Measurements from ENCODE around the gene OTUB1.

DNA sequence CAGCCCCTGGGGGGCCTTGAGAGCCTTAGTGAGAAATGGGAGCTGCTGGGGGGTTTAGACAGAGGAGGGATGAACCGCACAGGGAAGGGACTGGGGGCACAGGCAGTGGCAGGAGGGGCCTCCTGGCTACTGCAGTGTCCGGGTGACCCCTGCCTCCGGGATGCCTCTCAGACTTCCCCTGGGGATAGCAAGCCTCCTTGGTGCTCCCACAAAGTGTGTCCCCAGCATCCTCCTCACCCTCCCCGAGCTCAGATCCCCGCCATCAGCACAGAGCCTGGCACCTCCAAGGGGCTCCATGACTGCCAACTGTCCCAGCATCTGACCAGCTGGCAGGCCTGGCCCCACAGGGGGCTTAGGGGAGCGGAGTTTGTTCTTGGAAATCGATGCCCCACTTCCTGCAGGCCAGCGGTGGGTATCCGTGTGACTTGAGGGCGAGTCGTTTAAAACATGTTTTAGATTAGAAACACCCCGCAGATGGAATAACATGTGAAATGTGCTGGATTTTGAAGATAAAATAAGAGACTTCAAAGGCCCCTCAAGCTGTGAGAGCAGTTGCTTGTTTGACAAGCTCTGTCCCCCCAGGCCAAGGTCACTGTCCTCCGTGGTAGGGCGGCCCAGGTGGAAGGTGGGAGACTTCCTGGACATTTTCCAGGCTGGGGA, 36.0 kb downstream of the OTUB1 start:
- no peak for TF ChIP-seq SIN3A (IDR thresholded peaks at IDR 0.05; ENCODE audit: borderline replicate concordance, insufficient read depth, low read length)
- TF ChIP-seq, protein P1, sequence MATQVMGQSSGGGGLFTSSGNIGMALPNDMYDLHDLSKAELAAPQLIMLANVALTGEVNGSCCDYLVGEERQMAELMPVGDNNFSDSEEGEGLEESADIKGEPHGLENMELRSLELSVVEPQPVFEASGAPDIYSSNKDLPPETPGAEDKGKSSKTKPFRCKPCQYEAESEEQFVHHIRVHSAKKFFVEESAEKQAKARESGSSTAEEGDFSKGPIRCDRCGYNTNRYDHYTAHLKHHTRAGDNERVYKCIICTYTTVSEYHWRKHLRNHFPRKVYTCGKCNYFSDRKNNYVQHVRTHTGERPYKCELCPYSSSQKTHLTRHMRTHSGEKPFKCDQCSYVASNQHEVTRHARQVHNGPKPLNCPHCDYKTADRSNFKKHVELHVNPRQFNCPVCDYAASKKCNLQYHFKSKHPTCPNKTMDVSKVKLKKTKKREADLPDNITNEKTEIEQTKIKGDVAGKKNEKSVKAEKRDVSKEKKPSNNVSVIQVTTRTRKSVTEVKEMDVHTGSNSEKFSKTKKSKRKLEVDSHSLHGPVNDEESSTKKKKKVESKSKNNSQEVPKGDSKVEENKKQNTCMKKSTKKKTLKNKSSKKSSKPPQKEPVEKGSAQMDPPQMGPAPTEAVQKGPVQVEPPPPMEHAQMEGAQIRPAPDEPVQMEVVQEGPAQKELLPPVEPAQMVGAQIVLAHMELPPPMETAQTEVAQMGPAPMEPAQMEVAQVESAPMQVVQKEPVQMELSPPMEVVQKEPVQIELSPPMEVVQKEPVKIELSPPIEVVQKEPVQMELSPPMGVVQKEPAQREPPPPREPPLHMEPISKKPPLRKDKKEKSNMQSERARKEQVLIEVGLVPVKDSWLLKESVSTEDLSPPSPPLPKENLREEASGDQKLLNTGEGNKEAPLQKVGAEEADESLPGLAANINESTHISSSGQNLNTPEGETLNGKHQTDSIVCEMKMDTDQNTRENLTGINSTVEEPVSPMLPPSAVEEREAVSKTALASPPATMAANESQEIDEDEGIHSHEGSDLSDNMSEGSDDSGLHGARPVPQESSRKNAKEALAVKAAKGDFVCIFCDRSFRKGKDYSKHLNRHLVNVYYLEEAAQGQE (IDR thresholded peaks at IDR 0.05; ENCODE audit: insufficient read depth in 1 of 2, low read depth in 2 of 2, low read length in 2 of 2): no peak
- no peak for TF ChIP-seq POLR2AphosphoS5 (IDR thresholded peaks at IDR 0.05; ENCODE audit: low read depth, low read length)

All from PFSK-1 (cell line).